NCI-H2227 (cell line): ENCODE data around the gene OLFM2.
"Not testable (repeated sequence)": the region's sequence is repeated elsewhere in the genome, so short reads cannot be mapped to it uniquely, and the experiment has no call there.

Source experiments
- DNase-seq: peaks from one replicate; lab custom pipeline; 2025; ENCODE audit not compliant: unreplicated experiment; lab: John Stamatoyannopoulos, UW

OLFM2 gene

GRCh38 chr19:9863759-9864158 is 72.6 kb downstream of the OLFM2 start:
- no peak for DNase-seq

- no peak for DNase-seq
Measured at GRCh38 chr19:9862938-9863337, 73.4 kb downstream of the OLFM2 start.

GRCh38 chr19:9861503-9861902 is 74.8 kb downstream of the OLFM2 start:
- DNase-seq, result no peak

GRCh38 chr19:9860407-9860806 is 75.9 kb downstream of the OLFM2 start:
- no peak for DNase-seq

- no peak for DNase-seq
Measured at GRCh38 chr19:9858766-9859165, 77.5 kb downstream of the OLFM2 start.

GRCh38 chr19:9857920-9858746 is 78.2 kb downstream of the OLFM2 start:
- no peak for DNase-seq

GRCh38 chr19:9857076-9857721 is 79.1 kb downstream of the OLFM2 start:
- DNase-seq, result no peak

- DNase-seq, result no peak
Measured at GRCh38 chr19:9856609-9857008, 79.7 kb downstream of the OLFM2 start.

- DNase-seq, result no peak
Measured at GRCh38 chr19:9854282-9854846, 82.0 kb downstream of the OLFM2 start.

- peak; percentile 74 for DNase-seq
Measured at GRCh38 chr19:9850235-9850959, 85.9 kb downstream of the OLFM2 start.

GRCh38 chr19:9849791-9850190 is 86.5 kb downstream of the OLFM2 start:
- DNase-seq, result no peak

GRCh38 chr19:9848762-9849161 is 87.6 kb downstream of the OLFM2 start:
- peak; percentile 16 for DNase-seq

GRCh38 chr19:9848060-9848459 is 88.3 kb downstream of the OLFM2 start:
- DNase-seq, result peak; percentile 47

- peak; percentile 40 for DNase-seq
Measured at GRCh38 chr19:9847087-9847671, 89.1 kb downstream of the OLFM2 start.

- DNase-seq, result not testable (repeated sequence)
Measured at GRCh38 chr19:9843626-9844273, 92.6 kb downstream of the OLFM2 start.

GRCh38 chr19:9842834-9843625 is 93.3 kb downstream of the OLFM2 start:
- DNase-seq, result no peak

GRCh38 chr19:9839415-9839814 is 96.9 kb downstream of the OLFM2 start:
- DNase-seq, result no peak

GRCh38 chr19:9838324-9838723 is 98.0 kb downstream of the OLFM2 start:
- no peak for DNase-seq

- DNase-seq, result peak; percentile 10
Measured at GRCh38 chr19:9836021-9836420, 100.3 kb downstream of the OLFM2 start.

GRCh38 chr19:9835507-9835949 is 100.8 kb downstream of the OLFM2 start:
- DNase-seq, result no peak
